ENCODE data around the gene TAGAP.

Gene TAGAP

GRCh38 chr6:159061805-159062563 is 17.2 kb upstream of the TAGAP start:
- no peak overlapping the region for H2BK120ac ChIP-seq (ENCODE audit: low read depth, low read length)
- H3K9ac ChIP-seq (ENCODE audit: low read depth, low read length, poor library complexity), result no peak overlapping the region
- no peak overlapping the region for H3K4me3 ChIP-seq (ENCODE audit: low read length in 2 of 2)
- peaks cover 0 to 13% (median 0%) of the 10 kb centered on the region in 3 experiments for H3K27me3 ChIP-seq (ENCODE audit: control insufficient read depth in 3 of 3, insufficient read depth in 3 of 3, low read depth in 1 of 3, low read length in 3 of 3)
- no peak overlapping the region for H2BK5ac ChIP-seq (ENCODE audit: low read length)
- no peak overlapping the region for H3K27ac ChIP-seq (replicated peaks; ENCODE audit: low read length)
- H3K9me3 ChIP-seq (replicated peaks in 1 of 2; ENCODE audit: control insufficient read depth in 2 of 2, insufficient read depth in 1 of 2, low read depth in 1 of 2, low read length in 2 of 2), result no peaks in the 10 kb centered on the region
- H3K14ac ChIP-seq (ENCODE audit: low read length), result no peak overlapping the region
- no CpG with 5 or more reads among the region's 10 CpGs for WGBS, 2 donors (ENCODE audit: extremely low coverage in 2 of 2, insufficient read length in 2 of 2, insufficient replicate concordance in 1 of 2)
- H2AK5ac ChIP-seq (ENCODE audit: low read depth, low read length), result no peak overlapping the region
- DNase-seq (ENCODE audit: low spot score), result no peak
- H3K79me1 ChIP-seq (ENCODE audit: low read depth, low read length), result no peaks in the 10 kb centered on the region
- H2BK12ac ChIP-seq (ENCODE audit: low read length), result no peak overlapping the region
- H3K4me1 ChIP-seq (ENCODE audit: control insufficient read depth in 2 of 2, insufficient read depth in 1 of 2, low read depth in 1 of 2, low read length in 2 of 2), result no peaks in the 10 kb centered on the region
- H3K18ac ChIP-seq (ENCODE audit: low read length), result no peak overlapping the region
- no peak overlapping the region for H2AFZ ChIP-seq (ENCODE audit: low read length)
- H3K4ac ChIP-seq (ENCODE audit: low read length), result no peak overlapping the region
- no peaks in the 10 kb centered on the region for H3K36me3 ChIP-seq (replicated peaks in 1 of 2; ENCODE audit: control insufficient read depth in 2 of 2, insufficient read depth in 2 of 2, low read length in 2 of 2)
- H3K23ac ChIP-seq (ENCODE audit: low read depth, low read length, poor library complexity), result no peak overlapping the region
- H4K8ac ChIP-seq (ENCODE audit: low read depth, low read length), result no peak overlapping the region
- H3K4me2 ChIP-seq (ENCODE audit: insufficient read depth, low read length, poor library complexity, severe bottlenecking), result no peak overlapping the region
- no peak overlapping the region for H4K91ac ChIP-seq (ENCODE audit: low read depth, low read length, poor library complexity)
- H2BK15ac ChIP-seq (ENCODE audit: low read length), result no peak overlapping the region

DNA sequence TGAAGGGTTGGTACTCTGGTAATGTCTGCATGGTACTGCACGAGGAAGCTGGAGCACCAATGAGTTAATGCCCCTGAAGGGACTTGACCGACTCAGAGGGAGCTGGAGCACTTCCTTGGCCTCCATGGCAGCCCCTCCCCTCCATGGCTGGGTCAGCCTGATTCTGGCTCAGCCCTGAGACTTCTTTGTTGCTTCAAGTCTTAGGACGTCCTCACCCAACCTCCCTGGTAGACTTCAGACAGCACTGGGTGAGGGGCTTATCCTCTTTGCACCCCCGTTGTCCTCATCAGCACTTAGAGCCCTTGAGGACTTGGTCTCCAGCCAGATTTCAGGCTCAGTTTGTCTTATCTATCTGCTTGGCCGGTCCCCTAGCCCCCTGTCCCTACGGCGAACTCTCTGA is 16.4 kb upstream of the TAGAP start:
- no peak overlapping the region for H2BK15ac ChIP-seq (ENCODE audit: low read length)
- no peak overlapping the region for H4K91ac ChIP-seq (ENCODE audit: low read depth, low read length, poor library complexity)
- H3K4me2 ChIP-seq (ENCODE audit: insufficient read depth, low read length, poor library complexity, severe bottlenecking), result no peak overlapping the region
- H3K23ac ChIP-seq (ENCODE audit: low read depth, low read length, poor library complexity), result no peak overlapping the region
- H2BK12ac ChIP-seq (ENCODE audit: low read length), result no peak overlapping the region
- H3K14ac ChIP-seq (ENCODE audit: low read length), result no peak overlapping the region
- H3K9ac ChIP-seq (ENCODE audit: low read depth, low read length, poor library complexity), result no peak overlapping the region
- H3K4ac ChIP-seq (ENCODE audit: low read length), result no peak overlapping the region
- H2AK5ac ChIP-seq (ENCODE audit: low read depth, low read length), result no peak overlapping the region
- H3K27me3 ChIP-seq (ENCODE audit: control insufficient read depth in 3 of 3, insufficient read depth in 3 of 3, low read depth in 1 of 3, low read length in 3 of 3), result peaks cover 0 to 13% (median 0%) of the 10 kb centered on the region in 3 experiments
- H3K27ac ChIP-seq (replicated peaks; ENCODE audit: low read length), result no peak overlapping the region
- DNase-seq (ENCODE audit: low spot score), result no peak
- no CpG with 5 or more reads among the region's 7 CpGs for WGBS, 2 donors (ENCODE audit: extremely low coverage in 2 of 2, insufficient read length in 2 of 2, insufficient replicate concordance in 1 of 2)
- no peak overlapping the region for H3K18ac ChIP-seq (ENCODE audit: low read length)
- no peaks in the 10 kb centered on the region for H3K9me3 ChIP-seq (replicated peaks in 1 of 2; ENCODE audit: control insufficient read depth in 2 of 2, insufficient read depth in 1 of 2, low read depth in 1 of 2, low read length in 2 of 2)
- no peaks in the 10 kb centered on the region for H3K79me1 ChIP-seq (ENCODE audit: low read depth, low read length)
- no peak overlapping the region for H2BK5ac ChIP-seq (ENCODE audit: low read length)
- no peak overlapping the region for H4K8ac ChIP-seq (ENCODE audit: low read depth, low read length)
- no peak overlapping the region for H2BK120ac ChIP-seq (ENCODE audit: low read depth, low read length)
- no peak overlapping the region for H3K4me3 ChIP-seq (ENCODE audit: low read length in 2 of 2)
- no peaks in the 10 kb centered on the region for H3K36me3 ChIP-seq (replicated peaks in 1 of 2; ENCODE audit: control insufficient read depth in 2 of 2, insufficient read depth in 2 of 2, low read length in 2 of 2)
- H3K4me1 ChIP-seq (ENCODE audit: control insufficient read depth in 2 of 2, insufficient read depth in 1 of 2, low read depth in 1 of 2, low read length in 2 of 2), result no peaks in the 10 kb centered on the region
- H2AFZ ChIP-seq (ENCODE audit: low read length), result no peak overlapping the region

- no peak for DNase-seq (ENCODE audit: low spot score)
- no peaks in the 10 kb centered on the region for H3K4me1 ChIP-seq (ENCODE audit: control insufficient read depth in 2 of 2, insufficient read depth in 1 of 2, low read depth in 1 of 2, low read length in 2 of 2)
- no peak overlapping the region for H2BK15ac ChIP-seq (ENCODE audit: low read length)
- H2BK120ac ChIP-seq (ENCODE audit: low read depth, low read length), result no peak overlapping the region
- no peak overlapping the region for H2BK12ac ChIP-seq (ENCODE audit: low read length)
- no peak overlapping the region for H3K4me3 ChIP-seq (ENCODE audit: low read length in 2 of 2)
- H3K9me3 ChIP-seq (replicated peaks in 1 of 2; ENCODE audit: control insufficient read depth in 2 of 2, insufficient read depth in 1 of 2, low read depth in 1 of 2, low read length in 2 of 2), result no peaks in the 10 kb centered on the region
- H3K14ac ChIP-seq (ENCODE audit: low read length), result no peak overlapping the region
- no peak overlapping the region for H2BK5ac ChIP-seq (ENCODE audit: low read length)
- no peak overlapping the region for H4K8ac ChIP-seq (ENCODE audit: low read depth, low read length)
- no peak overlapping the region for H3K4me2 ChIP-seq (ENCODE audit: insufficient read depth, low read length, poor library complexity, severe bottlenecking)
- no peak overlapping the region for H2AK5ac ChIP-seq (ENCODE audit: low read depth, low read length)
- no peak overlapping the region for H3K9ac ChIP-seq (ENCODE audit: low read depth, low read length, poor library complexity)
- H4K91ac ChIP-seq (ENCODE audit: low read depth, low read length, poor library complexity), result no peak overlapping the region
- no CpG with 5 or more reads among the region's 7 CpGs for WGBS, 2 donors (ENCODE audit: extremely low coverage in 2 of 2, insufficient read length in 2 of 2, insufficient replicate concordance in 1 of 2)
- H3K23ac ChIP-seq (ENCODE audit: low read depth, low read length, poor library complexity), result no peak overlapping the region
- H3K79me1 ChIP-seq (ENCODE audit: low read depth, low read length), result no peaks in the 10 kb centered on the region
- no peak overlapping the region for H3K18ac ChIP-seq (ENCODE audit: low read length)
- H2AFZ ChIP-seq (ENCODE audit: low read length), result no peak overlapping the region
- H3K36me3 ChIP-seq (replicated peaks in 1 of 2; ENCODE audit: control insufficient read depth in 2 of 2, insufficient read depth in 2 of 2, low read length in 2 of 2), result no peaks in the 10 kb centered on the region
- H3K27me3 ChIP-seq (ENCODE audit: control insufficient read depth in 3 of 3, insufficient read depth in 3 of 3, low read depth in 1 of 3, low read length in 3 of 3), result peaks cover 0 to 13% (median 0%) of the 10 kb centered on the region in 3 experiments
- no peak overlapping the region for H3K27ac ChIP-seq (replicated peaks; ENCODE audit: low read length)
- H3K4ac ChIP-seq (ENCODE audit: low read length), result no peak overlapping the region
These were observed 15.2 kb upstream of the TAGAP start for GRCh38 chr6:159059885-159060506.

- H3K4ac ChIP-seq (ENCODE audit: low read length), result no peak overlapping the region
- H2AFZ ChIP-seq (ENCODE audit: low read length), result no peak overlapping the region
- H3K27ac ChIP-seq (replicated peaks; ENCODE audit: low read length), result no peak overlapping the region
- H3K4me1 ChIP-seq (ENCODE audit: control insufficient read depth in 2 of 2, insufficient read depth in 1 of 2, low read depth in 1 of 2, low read length in 2 of 2), result no peaks in the 10 kb centered on the region
- H2BK12ac ChIP-seq (ENCODE audit: low read length), result no peak overlapping the region
- H3K9ac ChIP-seq (ENCODE audit: low read depth, low read length, poor library complexity), result no peak overlapping the region
- H2AK5ac ChIP-seq (ENCODE audit: low read depth, low read length), result no peak overlapping the region
- H2BK15ac ChIP-seq (ENCODE audit: low read length), result no peak overlapping the region
- no peak overlapping the region for H2BK120ac ChIP-seq (ENCODE audit: low read depth, low read length)
- no CpG with 5 or more reads among the region's 3 CpGs for WGBS, 2 donors (ENCODE audit: extremely low coverage in 2 of 2, insufficient read length in 2 of 2, insufficient replicate concordance in 1 of 2)
- no peak overlapping the region for H2BK5ac ChIP-seq (ENCODE audit: low read length)
- no peaks in the 10 kb centered on the region for H3K9me3 ChIP-seq (replicated peaks in 1 of 2; ENCODE audit: control insufficient read depth in 2 of 2, insufficient read depth in 1 of 2, low read depth in 1 of 2, low read length in 2 of 2)
- H3K18ac ChIP-seq (ENCODE audit: low read length), result no peak overlapping the region
- H3K36me3 ChIP-seq (replicated peaks in 1 of 2; ENCODE audit: control insufficient read depth in 2 of 2, insufficient read depth in 2 of 2, low read length in 2 of 2), result no peaks in the 10 kb centered on the region
- no peak overlapping the region for H3K23ac ChIP-seq (ENCODE audit: low read depth, low read length, poor library complexity)
- H4K8ac ChIP-seq (ENCODE audit: low read depth, low read length), result no peak overlapping the region
- H3K79me1 ChIP-seq (ENCODE audit: low read depth, low read length), result no peaks in the 10 kb centered on the region
- no peak overlapping the region for H3K4me3 ChIP-seq (ENCODE audit: low read length in 2 of 2)
- no peak overlapping the region for H3K14ac ChIP-seq (ENCODE audit: low read length)
- DNase-seq (ENCODE audit: low spot score), result no peak
- H3K27me3 ChIP-seq (ENCODE audit: control insufficient read depth in 3 of 3, insufficient read depth in 3 of 3, low read depth in 1 of 3, low read length in 3 of 3), result peaks cover 0 to 15% (median 0%) of the 10 kb centered on the region in 3 experiments
- no peak overlapping the region for H4K91ac ChIP-seq (ENCODE audit: low read depth, low read length, poor library complexity)
- no peak overlapping the region for H3K4me2 ChIP-seq (ENCODE audit: insufficient read depth, low read length, poor library complexity, severe bottlenecking)
These were observed 14.3 kb upstream of the TAGAP start for GRCh38 chr6:159059141-159059540.

Measured in neuronal stem cell (in vitro differentiated cells).